Measurements from ENCODE around the gene CDK13.
A peak's percentile ranks its signal among the peaks of the same experiment; 100 is the strongest.

Gene CDK13

DNA sequence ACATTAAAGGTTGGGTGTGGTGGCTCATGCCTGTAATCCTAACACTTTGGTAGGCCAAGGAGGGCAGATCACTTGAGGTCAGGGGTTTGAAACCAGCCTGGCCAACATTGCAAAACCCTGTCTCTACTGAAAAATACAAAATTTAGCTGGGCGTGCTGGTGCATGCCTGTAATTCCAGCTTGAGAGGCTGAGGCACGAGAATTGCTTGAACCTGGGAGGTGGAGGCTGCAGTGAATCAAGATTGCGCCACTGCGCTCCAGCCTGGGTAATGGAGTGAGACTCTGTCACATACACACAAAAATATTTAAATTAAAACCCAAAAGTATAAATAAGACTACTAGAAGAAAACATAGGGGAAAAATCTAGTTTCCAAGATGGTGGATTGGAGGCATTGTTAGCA, 41.9 kb upstream of the CDK13 start:
- TF ChIP-seq ARNTL (CRISPR knock-in tag; IDR thresholded peaks at IDR 0.05; ENCODE audit: borderline replicate concordance, low read depth) (no peak), OSR1 (CRISPR knock-in tag; IDR thresholded peaks at IDR 0.05) (no peak), CSDC2 (CRISPR knock-in tag; IDR thresholded peaks at IDR 0.05) (no peak), SNAI2 (CRISPR knock-in tag; IDR thresholded peaks at IDR 0.05) (no peak), ESRRG (CRISPR knock-in tag; IDR thresholded peaks at IDR 0.05) (no peak), RARB (CRISPR knock-in tag; IDR thresholded peaks at IDR 0.05) (no peak), CSRNP3 (CRISPR knock-in tag; IDR thresholded peaks at IDR 0.05) (no peak), ZNF8 (CRISPR knock-in tag; IDR thresholded peaks at IDR 0.05) (no peak), PATZ1 (CRISPR knock-in tag; IDR thresholded peaks at IDR 0.05; ENCODE audit: borderline replicate concordance) (no peak), ZFP3 (CRISPR knock-in tag; IDR thresholded peaks at IDR 0.05) (no peak), GLIS3 (CRISPR knock-in tag; IDR thresholded peaks at IDR 0.05) (no peak), ISL1 (CRISPR knock-in tag; IDR thresholded peaks at IDR 0.05) (no peak), ZC3H10 (CRISPR knock-in tag; IDR thresholded peaks at IDR 0.05) (no peak), ZNF565 (CRISPR knock-in tag; conservative IDR thresholded peaks at IDR 0.05; ENCODE audit: low read depth) (no peak), TOX (CRISPR knock-in tag; IDR thresholded peaks at IDR 0.05; ENCODE audit: borderline replicate concordance) (no peak)
- TF ChIP-seq, protein P1, sequence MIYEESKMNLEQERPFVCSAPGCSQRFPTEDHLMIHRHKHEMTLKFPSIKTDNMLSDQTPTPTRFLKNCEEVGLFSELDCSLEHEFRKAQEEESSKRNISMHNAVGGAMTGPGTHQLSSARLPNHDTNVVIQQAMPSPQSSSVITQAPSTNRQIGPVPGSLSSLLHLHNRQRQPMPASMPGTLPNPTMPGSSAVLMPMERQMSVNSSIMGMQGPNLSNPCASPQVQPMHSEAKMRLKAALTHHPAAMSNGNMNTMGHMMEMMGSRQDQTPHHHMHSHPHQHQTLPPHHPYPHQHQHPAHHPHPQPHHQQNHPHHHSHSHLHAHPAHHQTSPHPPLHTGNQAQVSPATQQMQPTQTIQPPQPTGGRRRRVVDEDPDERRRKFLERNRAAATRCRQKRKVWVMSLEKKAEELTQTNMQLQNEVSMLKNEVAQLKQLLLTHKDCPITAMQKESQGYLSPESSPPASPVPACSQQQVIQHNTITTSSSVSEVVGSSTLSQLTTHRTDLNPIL (CRISPR knock-in tag; IDR thresholded peaks at IDR 0.05; ENCODE audit: low read depth), result no peak
- ATAC-seq, result no peak

GRCh38 chr7:39908973-39909372, 41.1 kb upstream of the CDK13 start:
- TF ChIP-seq CSDC2 (CRISPR knock-in tag; IDR thresholded peaks at IDR 0.05), result no peak
- TF ChIP-seq CSRNP3 (CRISPR knock-in tag; IDR thresholded peaks at IDR 0.05), result no peak
- no peak for TF ChIP-seq ZNF565 (CRISPR knock-in tag; conservative IDR thresholded peaks at IDR 0.05; ENCODE audit: low read depth)
- no peak for TF ChIP-seq SNAI2 (CRISPR knock-in tag; IDR thresholded peaks at IDR 0.05)
- TF ChIP-seq RARB (CRISPR knock-in tag; IDR thresholded peaks at IDR 0.05), result no peak
- TF ChIP-seq ZNF70 (CRISPR knock-in tag; IDR thresholded peaks at IDR 0.05), result no peak
- TF ChIP-seq, protein P1 (CRISPR knock-in tag; IDR thresholded peaks at IDR 0.05; ENCODE audit: low read depth), result no peak
- TF ChIP-seq PPARA (CRISPR knock-in tag; IDR thresholded peaks at IDR 0.05; ENCODE audit: borderline replicate concordance), result no peak
- no peak for TF ChIP-seq ISL1 (CRISPR knock-in tag; IDR thresholded peaks at IDR 0.05)
- no peak for TF ChIP-seq GLIS3 (CRISPR knock-in tag; IDR thresholded peaks at IDR 0.05)
- TF ChIP-seq TCF4 (CRISPR knock-in tag; IDR thresholded peaks at IDR 0.05; ENCODE audit: borderline replicate concordance), result no peak

DNA sequence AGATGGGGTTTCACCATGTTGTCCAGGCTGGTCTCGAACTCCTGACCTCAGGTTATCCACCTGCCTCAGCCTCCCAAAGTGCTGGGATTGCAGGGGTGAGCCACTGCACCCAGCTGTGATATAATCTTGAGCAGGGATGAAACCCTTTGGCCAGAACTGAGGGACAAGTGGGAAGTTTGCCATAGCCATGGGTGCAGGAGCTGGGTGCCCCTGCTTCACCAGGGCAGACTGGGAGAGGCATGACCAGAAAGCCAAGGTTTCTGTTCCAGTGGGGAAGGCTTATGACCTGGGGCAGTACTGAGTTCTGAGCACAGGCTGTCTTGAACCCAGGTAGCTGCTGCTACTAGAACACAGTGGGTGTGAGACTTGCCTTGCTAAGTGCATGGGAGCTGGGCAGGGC, 40.5 kb upstream of the CDK13 start:
- TF ChIP-seq PPARA (CRISPR knock-in tag; IDR thresholded peaks at IDR 0.05; ENCODE audit: borderline replicate concordance), result no peak
- TF ChIP-seq ZNF565 (CRISPR knock-in tag; conservative IDR thresholded peaks at IDR 0.05; ENCODE audit: low read depth), result no peak
- ATAC-seq, result no peak

More at GRCh38 chr7:39908973-39909372, 41.1 kb upstream of the CDK13 start:
- ATAC-seq, result no peak

DNA sequence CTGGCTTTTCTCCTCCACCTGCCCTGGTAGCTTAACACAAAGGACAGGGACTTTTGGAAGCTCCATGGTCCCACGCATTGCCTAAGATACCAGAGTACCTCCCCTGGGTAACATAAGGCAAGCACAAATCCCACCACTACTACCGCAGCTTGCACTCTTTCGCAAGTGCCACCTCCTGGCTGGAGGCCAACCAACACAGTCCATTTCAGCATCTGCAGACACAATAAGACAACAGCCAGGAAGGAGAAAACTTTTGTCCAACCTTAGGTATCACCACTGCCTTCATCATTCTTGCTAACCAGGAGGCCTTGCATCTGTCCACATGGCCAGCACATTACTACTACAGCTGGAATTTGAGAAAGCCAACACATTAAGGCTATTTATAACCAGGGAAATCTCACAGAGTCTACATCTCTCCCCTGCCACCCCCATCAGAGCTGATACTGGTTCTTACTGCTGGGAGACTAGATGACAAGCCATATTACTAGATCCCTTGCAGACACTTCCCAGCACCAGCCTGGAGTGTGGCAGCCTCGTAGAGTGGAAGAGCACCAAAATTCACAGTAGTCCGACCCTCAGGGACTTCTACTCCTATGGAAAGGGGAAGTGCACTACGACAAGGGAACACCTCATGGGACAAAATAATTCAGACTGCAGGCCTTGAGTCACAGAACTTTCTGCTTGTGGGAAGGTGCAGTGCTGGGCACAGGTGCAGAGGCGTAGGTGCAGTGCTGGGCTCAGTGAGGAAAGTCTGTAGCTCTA, 39.8 kb upstream of the CDK13 start:
- peak; percentile 53 for ATAC-seq
- TF ChIP-seq GLIS3 (CRISPR knock-in tag; IDR thresholded peaks at IDR 0.05), result no peak
- TF ChIP-seq, protein P1 (CRISPR knock-in tag; IDR thresholded peaks at IDR 0.05; ENCODE audit: low read depth), result no peak
- no peak for TF ChIP-seq TCF4 (CRISPR knock-in tag; IDR thresholded peaks at IDR 0.05; ENCODE audit: borderline replicate concordance)
- TF ChIP-seq ESRRG (CRISPR knock-in tag; IDR thresholded peaks at IDR 0.05), result no peak
- no peak for TF ChIP-seq SNAI2 (CRISPR knock-in tag; IDR thresholded peaks at IDR 0.05)
- no peak for TF ChIP-seq ARNTL (CRISPR knock-in tag; IDR thresholded peaks at IDR 0.05; ENCODE audit: borderline replicate concordance, low read depth)
- TF ChIP-seq BACH2 (CRISPR knock-in tag; IDR thresholded peaks at IDR 0.05; ENCODE audit: borderline replicate concordance), result no peak
- no peak for TF ChIP-seq POU6F1 (CRISPR knock-in tag; IDR thresholded peaks at IDR 0.05; ENCODE audit: borderline replicate concordance, low read depth)
